ENCODE data around the gene GRM8.

The GRM8 gene

GRCh38 chr7:126462405-126462804 is 790.3 kb downstream of the GRM8 start:
- FAIRE-seq = no peak

GRCh38 chr7:126460664-126461063 is 792.1 kb downstream of the GRM8 start:
- DNase-seq (ENCODE audit: insufficient read length, low spot score) (no peak), FAIRE-seq (no peak)
- no peak for TF ChIP-seq CTCF (IDR thresholded peaks at IDR 0.05; ENCODE audit: insufficient read depth, missing control alignments)

More at GRCh38 chr7:126462405-126462804, 790.3 kb downstream of the GRM8 start:
- DNase-seq (ENCODE audit: insufficient read length, low spot score) = no peak
- no peak for TF ChIP-seq CTCF (IDR thresholded peaks at IDR 0.05; ENCODE audit: insufficient read depth, missing control alignments)

GRCh38 chr7:126453104-126453503 is 799.6 kb downstream of the GRM8 start:
- FAIRE-seq (no peak), DNase-seq (ENCODE audit: insufficient read length, low spot score) (no peak)
- no peak for TF ChIP-seq CTCF (IDR thresholded peaks at IDR 0.05; ENCODE audit: insufficient read depth, missing control alignments)

- FAIRE-seq = no peak
- DNase-seq (ENCODE audit: insufficient read length, low spot score) = no peak
- no peak for TF ChIP-seq CTCF (IDR thresholded peaks at IDR 0.05; ENCODE audit: insufficient read depth, missing control alignments)
Observed at GRCh38 chr7:126450269-126450671, 802.5 kb downstream of the GRM8 start.

GRCh38 chr7:126449611-126450268 is 803.0 kb downstream of the GRM8 start:
- no peak for FAIRE-seq
- TF ChIP-seq CTCF (IDR thresholded peaks at IDR 0.05; ENCODE audit: insufficient read depth, missing control alignments) = no peak

GRCh38 chr7:126447984-126448383 is 804.8 kb downstream of the GRM8 start:
- no peak for TF ChIP-seq CTCF (IDR thresholded peaks at IDR 0.05; ENCODE audit: insufficient read depth, missing control alignments)
- DNase-seq (ENCODE audit: insufficient read length, low spot score) (no peak), FAIRE-seq (no peak)

More at GRCh38 chr7:126449611-126450268, 803.0 kb downstream of the GRM8 start:
- DNase-seq (ENCODE audit: insufficient read length, low spot score) = no peak

GRCh38 chr7:126445991-126446390 is 806.8 kb downstream of the GRM8 start:
- DNase-seq (ENCODE audit: insufficient read length, low spot score) (no peak), FAIRE-seq (no peak)
- no peak for TF ChIP-seq CTCF (IDR thresholded peaks at IDR 0.05; ENCODE audit: insufficient read depth, missing control alignments)
